Esophagus squamous epithelium (tissue), 4 donors: ENCODE data around the gene PKP1.

Experiments used
- CTCF ChIP-seq, 6 experiments: fragments of 450-650 bp in 4 of 6; fragments of 200-600 bp in 2 of 6; sonication (generic) in 2 of 6; IDR thresholded peaks; one replicate each; pipeline ENCODE4 v1.5.1; 2016 to 2019; ENCODE audit warnings: antibody characterized with exemption in 6 of 6, mild to moderate bottlenecking in 4 of 6, moderate library complexity in 4 of 6
- POLR2A ChIP-seq, 4 donors: fragments of 450-650 bp; IDR thresholded peaks; one replicate each; pipeline ENCODE4 v1.6.1; 2017; ENCODE audit warnings: antibody characterized with exemption in 4 of 4, mild to moderate bottlenecking in 4 of 4, moderate library complexity in 3 of 4

DNA sequence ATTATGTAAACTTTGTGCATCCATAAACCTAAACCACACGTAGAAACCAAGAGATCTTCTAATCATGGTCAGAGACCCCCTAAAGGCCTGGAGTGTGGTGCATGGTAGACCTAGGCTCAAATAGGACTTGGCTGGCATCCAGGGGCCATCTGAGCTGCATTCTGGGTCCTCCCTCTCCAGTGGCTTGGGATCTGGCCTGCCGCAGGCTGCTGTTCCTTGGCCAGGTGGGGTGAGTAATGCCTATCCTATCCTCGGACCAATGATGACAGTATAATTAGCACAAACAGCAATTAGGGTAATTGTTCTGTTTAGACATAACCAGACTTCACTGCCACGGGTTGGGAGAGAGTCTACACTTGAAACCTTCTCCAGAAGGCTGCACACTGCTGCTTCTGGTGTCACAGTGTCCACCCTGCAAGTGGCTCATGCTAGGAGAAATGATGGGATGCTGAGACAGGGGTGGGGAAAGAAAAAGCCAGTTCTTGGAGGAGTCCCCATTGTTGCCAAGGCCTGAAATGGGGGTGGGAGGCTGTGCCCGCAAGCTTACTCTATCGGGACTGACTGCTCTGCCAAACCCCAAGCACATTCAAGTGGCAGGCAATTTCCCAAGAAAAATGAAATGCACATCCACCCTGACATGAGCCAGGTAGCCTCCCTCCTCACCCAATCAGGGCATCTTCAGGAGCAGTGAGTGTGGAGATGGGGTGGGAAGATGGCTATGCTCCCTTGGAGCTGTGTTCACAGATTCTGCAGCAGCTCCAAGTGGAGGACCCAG lies 12.5 kb upstream of the PKP1 start:
- TF ChIP-seq CTCF (IDR thresholded peaks at IDR 0.05): no peak
- no peak for TF ChIP-seq POLR2A (IDR thresholded peaks at IDR 0.05)
